K562 (cell line): ENCODE results near the gene NTM. TPM values are rescaled to one million over a fixed set of nuclear protein-coding genes. Genes with fewer than 3 reads are reported as not detected.

Experiments
- ATAC-seq: fragments of 200-7000 bp; cut with Tn5 transposase; 3 replicates; pipeline ENCODE4 v1.9.1; 2020; ENCODE audit warnings: moderate library complexity
- BruUV-seq: library from RNA; stranded (reverse); fragments of 400-500 nt; replicated peaks from 2 replicates; lab custom pipeline; 2021; lab: Mats Ljungman, UMichigan
- CTCF ChIA-PET: fragments of 300-600 bp; formaldehyde crosslinking; extraction: SDS; loops from one replicate; lab custom pipeline; 2021; ENCODE audit warnings: low intra/inter-chr PET ratio; lab: Yijun Ruan, JAX
- POLR2A ChIA-PET: fragments of 300-600, 350-650 bp; sonication (Branson Sonifier 250); formaldehyde crosslinking; extraction: SDS; loops from one replicate; lab custom pipeline; 2021; ENCODE audit warnings: antibody characterized with exemption, inconsistent platforms; lab: Yijun Ruan, JAX
- DNase-seq, 4 experiments: peaks; one replicate each; pipeline versions ENCODE4 v3.0.0 to v3.0.0-alpha.2; 2011 to 2018; ENCODE audit warnings: low spot score in 3 of 4, mixed read lengths in 3 of 4; ENCODE audit errors: extremely low read depth in 1 of 4
- FAIRE-seq: peaks from 2 replicates; lab custom pipeline; 2011; peaks lifted over from hg19 to GRCh38; lab: Jason Lieb, UNC
- H2AFZ ChIP-seq: 2 replicates; pipeline ENCODE4 v1.6.0; 2011; ENCODE audit warnings: low read depth, low read length, control low read depth, inconsistent platforms
- H3K27ac ChIP-seq: fragments of 200-600 bp; 3 replicates; pipeline ENCODE4 v1.8.0; 2011; ENCODE audit warnings: low read depth, mild to moderate bottlenecking, control low read depth, inconsistent platforms, low read length, moderate library complexity, mixed read lengths; ENCODE audit errors: extremely low read depth
- H3K27me3 ChIP-seq, 2 experiments: fragments of 300-600 bp in 1 of 2; 2 replicates in 1 of 2; 3 replicates in 1 of 2; pipeline versions ENCODE4 v1.6.0 to v1.8.0; 2011; ENCODE audit warnings: inconsistent platforms in 2 of 2, low read length in 2 of 2, mild to moderate bottlenecking in 1 of 2, mixed read lengths in 1 of 2, moderate library complexity in 1 of 2; ENCODE audit not compliant: control insufficient read depth in 2 of 2, insufficient read depth in 2 of 2
- H3K36me3 ChIP-seq: fragments of 300-600 bp; 3 replicates; pipeline ENCODE4 v1.8.0; 2011; ENCODE audit warnings: mild to moderate bottlenecking, low read length, inconsistent platforms; ENCODE audit not compliant: control insufficient read depth, insufficient read depth
- H3K4me1 ChIP-seq, 2 experiments: fragments of 200-600 bp in 1 of 2; replicated peaks in 1 of 2; 2 replicates in 1 of 2; 3 replicates in 1 of 2; pipeline versions ENCODE4 v1.5.1 to v1.8.0; 2011; ENCODE audit warnings: inconsistent platforms in 2 of 2, low read length in 2 of 2, mild to moderate bottlenecking in 1 of 2, mixed read lengths in 1 of 2, moderate library complexity in 1 of 2; ENCODE audit not compliant: control insufficient read depth in 2 of 2, insufficient read depth in 2 of 2
- H3K4me2 ChIP-seq: 2 replicates; pipeline ENCODE4 v1.6.1; 2011; ENCODE audit warnings: low read length, control low read depth, inconsistent platforms, mixed read lengths; ENCODE audit not compliant: insufficient read depth
- H3K4me3 ChIP-seq: fragments of 200-600 bp; sonication (generic), shearing (Covaris generic); 2 replicates; pipeline ENCODE4 v1.5.1; 2016; ENCODE audit warnings: control low read depth, inconsistent platforms
- H3K79me2 ChIP-seq: fragments of 200-600 bp; 3 replicates; pipeline ENCODE4 v1.8.0; 2011; ENCODE audit warnings: low read length, inconsistent platforms; ENCODE audit not compliant: control insufficient read depth, insufficient read depth
- H3K9ac ChIP-seq, 2 experiments: 2 replicates each; pipeline versions ENCODE4 v1.6.0 to v1.6.1; 2011; ENCODE audit warnings: low read depth in 2 of 2, low read length in 2 of 2, control low read depth in 1 of 2, inconsistent platforms in 1 of 2, mild to moderate bottlenecking in 1 of 2, mixed read lengths in 1 of 2; ENCODE audit not compliant: insufficient read depth in 1 of 2
- H3K9me1 ChIP-seq: one replicate; pipeline ENCODE4 v1.6.0; 2011; ENCODE audit warnings: inconsistent platforms, mild to moderate bottlenecking, low read length, moderate library complexity; ENCODE audit not compliant: control insufficient read depth, insufficient read depth
- H3K9me3 ChIP-seq: replicated peaks from 2 replicates; pipeline ENCODE4 v1.5.1; 2011; ENCODE audit warnings: low read depth, low read length, inconsistent platforms; ENCODE audit not compliant: control insufficient read depth, insufficient read depth
- H4K20me1 ChIP-seq: replicated peaks from 2 replicates; pipeline ENCODE4 v1.6.1; 2011; ENCODE audit warnings: low read length, inconsistent platforms, mixed read lengths; ENCODE audit not compliant: control insufficient read depth, insufficient read depth
- CAMTA2 ChIP-seq: fragments of 250-450 bp; sonication (Bioruptor Pico); conservative IDR thresholded peaks from 2 replicates; pipeline ENCODE4 v1.5.1; 2022
- ETV1 ChIP-seq: fragments of 450-650 bp; conservative IDR thresholded peaks from 2 replicates; pipeline ENCODE4 v1.6.1; 2016; ENCODE audit warnings: missing genetic modification characterization, control low read depth, low read depth, missing compliant biosample characterization
- FOXA1 ChIP-seq: fragments of 450-650 bp; IDR thresholded peaks from 2 replicates; pipeline ENCODE4 v1.6.1; 2016; ENCODE audit warnings: mild to moderate bottlenecking, borderline replicate concordance
- HDGF ChIP-seq: fragments of 450-650 bp; IDR thresholded peaks from 2 replicates; pipeline ENCODE4 v1.6.1; 2016
- HNRNPH1 ChIP-seq: fragments of 200-400 bp; formaldehyde crosslinking; optimal IDR thresholded peaks from 2 replicates; pipeline ENCODE3; 2017; ENCODE audit warnings: low read depth, mild to moderate bottlenecking, low read length, moderate library complexity
- RBM39 ChIP-seq: fragments of 200-400 bp; formaldehyde crosslinking; optimal IDR thresholded peaks from 2 replicates; pipeline ENCODE3; 2018; ENCODE audit warnings: low read depth, low read length
- SMARCE1 ChIP-seq: fragments of 450-650 bp; IDR thresholded peaks from 2 replicates; pipeline ENCODE4 v1.7.1; 2016; ENCODE audit warnings: mild to moderate bottlenecking
- SNRNP70 ChIP-seq: fragments of 200-400 bp; formaldehyde crosslinking; optimal IDR thresholded peaks from 2 replicates; pipeline ENCODE3; 2017; ENCODE audit warnings: low read depth, low read length
- ZNF184 ChIP-seq: sonication (generic); formaldehyde crosslinking; IDR thresholded peaks from 2 replicates; pipeline ENCODE4 v1.5.0; 2020; ENCODE audit warnings: missing genetic modification reagents
- ZNF253 ChIP-seq: fragments of 250-450 bp; sonication (Bioruptor Pico); conservative IDR thresholded peaks from 2 replicates; pipeline ENCODE4 v1.6.1; 2021; ENCODE audit warnings: mild to moderate bottlenecking
- ZNF408 ChIP-seq: fragments of 250-450 bp; sonication (Bioruptor Pico); IDR thresholded peaks from 2 replicates; pipeline ENCODE4 v1.4.0; 2020; ENCODE audit warnings: low read depth, mild to moderate bottlenecking, moderate library complexity
- ZSCAN32 ChIP-seq: fragments of 450-650 bp; formaldehyde crosslinking; IDR thresholded peaks from 2 replicates; pipeline ENCODE4 v1.4.0; 2020; ENCODE audit warnings: mild to moderate bottlenecking, moderate library complexity
- WGBS: fragments of 100-300 bp; shearing (Covaris generic); methylation state at CpG from one replicate; pipeline ENCODE4 v1.1.6; 2016; ENCODE audit warnings: low coverage, mixed read lengths; ENCODE audit not compliant: insufficient coverage; ENCODE audit errors: missing lambda C conversion rate; 5-methylcytosine and 5-hydroxymethylcytosine counted together
- in situ Hi-C: fragments of 300-500 bp; cut with MboI; formaldehyde crosslinking; loops from 4 replicates; pipeline ENCODE4 v1.15.0; 2018; ENCODE audit warnings: inconsistent platforms, mixed read lengths
- intact Hi-C: fragments of 100-400 bp; cut with micrococcal nuclease; formaldehyde crosslinking; loops from 2 replicates; pipeline ENCODE4 v1.14.2; 2022
- polyA plus RNA-seq, 8 experiments: library from polyadenylated mRNA; depleted of rRNA in 4 of 8; stranded (reverse) in 5 of 8; unstranded in 3 of 8; fragments of >200 nt; fragmentation: Nextera tagmentation in 2 of 8; fragmentation: Illumina TruSeq in 1 of 8; extraction: Ambion mirVana in 2 of 8; extraction: Trizol in 1 of 8; gene quantifications; 2 replicates each; pipeline versions ENCODE4 v1.2.1 to v1.2.3, GENCODE V29; 2011 to 2014; ENCODE audit warnings: inconsistent platforms in 1 of 8, missing spikeins in 1 of 8
- total RNA-seq, 7 experiments: library from RNA; depleted of rRNA in 6 of 7; stranded (reverse); fragments of >200 nt in 6 of 7; fragmentation: Illumina TruSeq in 2 of 7; extraction: Trizol in 2 of 7; gene quantifications; 2 replicates each; pipeline versions ENCODE4 v1.2.1 to v1.2.3, GENCODE V29; 2011 to 2021; ENCODE audit warnings: low replicate concordance in 1 of 7
- TF ChIP-seq, protein P1 (sequence below): fragments of 450-650 bp; IDR thresholded peaks from 2 replicates; pipeline ENCODE4 v1.6.1; 2016; ENCODE audit warnings: mild to moderate bottlenecking
- TF ChIP-seq, protein P2 (sequence below): sonication (generic); formaldehyde crosslinking; IDR thresholded peaks from 2 replicates; pipeline ENCODE4 v1.8.1; 2023; ENCODE audit warnings: mild to moderate bottlenecking, missing genetic modification reagents
- TF ChIP-seq, protein P3 (sequence below): sonication (generic); formaldehyde crosslinking; IDR thresholded peaks from 2 replicates; pipeline ENCODE4 v1.9.0; 2022; ENCODE audit warnings: mild to moderate bottlenecking, missing genetic modification reagents

The NTM gene
- total and polyA plus RNA-seq, 9 of the 15 experiments (the other 6 are each of a cell fraction or from before 2014, with no cell fraction given): not detected

DNA sequence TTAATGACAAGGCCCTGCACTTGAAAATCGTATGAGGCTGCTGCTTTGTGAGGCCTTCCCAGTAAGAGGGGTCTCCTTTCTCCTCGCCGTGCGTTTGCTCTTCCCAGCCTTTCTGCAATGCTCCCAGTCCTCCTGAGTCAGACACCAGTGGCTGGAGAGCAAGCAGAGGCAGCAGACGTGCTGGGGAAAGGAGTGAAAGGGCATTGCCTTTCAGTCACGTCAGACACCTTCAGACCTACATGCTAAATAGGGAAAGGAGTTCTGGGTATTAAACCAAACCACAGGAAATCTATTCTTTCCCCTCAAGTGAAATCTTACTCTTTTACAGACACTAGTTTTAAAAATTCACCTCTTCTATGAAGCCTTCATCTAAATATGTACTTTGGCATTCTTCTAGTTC lies 274.8 kb downstream of the NTM start:
- CTCF ChIA-PET: no interaction called here
- Histone ChIP-seq H2AFZ (no peak overlapping the region), H4K20me1 (no peaks in the 10 kb centered on the region), H3K9ac (no peak overlapping the region), H3K4me1 (no peaks in the 10 kb centered on the region), H3K9me1 (no peaks in the 10 kb centered on the region), H3K27me3 (no peaks in the 10 kb centered on the region), H3K79me2 (no peaks in the 10 kb centered on the region)
- no peak for DNase-seq
- intact Hi-C loops: no loop called here
- no peak for ATAC-seq
- 0% methylated on average over 6 of the region's 6 CpGs for WGBS
- TF ChIP-seq SNRNP70 (no peak), RBM39 (no peak), ZNF184 (no peak), ZSCAN32 (CRISPR knock-in tag) (no peak), ETV1 (no peak), ZNF253 (no peak), SMARCE1 (no peak), CAMTA2 (CRISPR knock-in tag) (no peak), ZNF408 (CRISPR knock-in tag) (no peak), HNRNPH1 (no peak), FOXA1 (no peak), HDGF (no peak)
- TF ChIP-seq, protein P1, sequence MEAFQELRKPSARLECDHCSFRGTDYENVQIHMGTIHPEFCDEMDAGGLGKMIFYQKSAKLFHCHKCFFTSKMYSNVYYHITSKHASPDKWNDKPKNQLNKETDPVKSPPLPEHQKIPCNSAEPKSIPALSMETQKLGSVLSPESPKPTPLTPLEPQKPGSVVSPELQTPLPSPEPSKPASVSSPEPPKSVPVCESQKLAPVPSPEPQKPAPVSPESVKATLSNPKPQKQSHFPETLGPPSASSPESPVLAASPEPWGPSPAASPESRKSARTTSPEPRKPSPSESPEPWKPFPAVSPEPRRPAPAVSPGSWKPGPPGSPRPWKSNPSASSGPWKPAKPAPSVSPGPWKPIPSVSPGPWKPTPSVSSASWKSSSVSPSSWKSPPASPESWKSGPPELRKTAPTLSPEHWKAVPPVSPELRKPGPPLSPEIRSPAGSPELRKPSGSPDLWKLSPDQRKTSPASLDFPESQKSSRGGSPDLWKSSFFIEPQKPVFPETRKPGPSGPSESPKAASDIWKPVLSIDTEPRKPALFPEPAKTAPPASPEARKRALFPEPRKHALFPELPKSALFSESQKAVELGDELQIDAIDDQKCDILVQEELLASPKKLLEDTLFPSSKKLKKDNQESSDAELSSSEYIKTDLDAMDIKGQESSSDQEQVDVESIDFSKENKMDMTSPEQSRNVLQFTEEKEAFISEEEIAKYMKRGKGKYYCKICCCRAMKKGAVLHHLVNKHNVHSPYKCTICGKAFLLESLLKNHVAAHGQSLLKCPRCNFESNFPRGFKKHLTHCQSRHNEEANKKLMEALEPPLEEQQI: no peak
- TF ChIP-seq, protein P2, sequence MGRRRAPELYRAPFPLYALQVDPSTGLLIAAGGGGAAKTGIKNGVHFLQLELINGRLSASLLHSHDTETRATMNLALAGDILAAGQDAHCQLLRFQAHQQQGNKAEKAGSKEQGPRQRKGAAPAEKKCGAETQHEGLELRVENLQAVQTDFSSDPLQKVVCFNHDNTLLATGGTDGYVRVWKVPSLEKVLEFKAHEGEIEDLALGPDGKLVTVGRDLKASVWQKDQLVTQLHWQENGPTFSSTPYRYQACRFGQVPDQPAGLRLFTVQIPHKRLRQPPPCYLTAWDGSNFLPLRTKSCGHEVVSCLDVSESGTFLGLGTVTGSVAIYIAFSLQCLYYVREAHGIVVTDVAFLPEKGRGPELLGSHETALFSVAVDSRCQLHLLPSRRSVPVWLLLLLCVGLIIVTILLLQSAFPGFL (CRISPR knock-in tag): no peak
- TF ChIP-seq, protein P3, sequence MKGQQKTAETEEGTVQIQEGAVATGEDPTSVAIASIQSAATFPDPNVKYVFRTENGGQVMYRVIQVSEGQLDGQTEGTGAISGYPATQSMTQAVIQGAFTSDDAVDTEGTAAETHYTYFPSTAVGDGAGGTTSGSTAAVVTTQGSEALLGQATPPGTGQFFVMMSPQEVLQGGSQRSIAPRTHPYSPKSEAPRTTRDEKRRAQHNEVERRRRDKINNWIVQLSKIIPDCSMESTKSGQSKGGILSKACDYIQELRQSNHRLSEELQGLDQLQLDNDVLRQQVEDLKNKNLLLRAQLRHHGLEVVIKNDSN (CRISPR knock-in tag): no peak
- TF ChIP-seq, all 486 proteins: peak for 0
- POLR2A ChIA-PET: no interaction called here
- H3K4me3 ChIP-seq: no peak overlapping the region
- H3K36me3 ChIP-seq: no peaks in the 10 kb centered on the region
- no TSS peak for BruUV-seq
- no peaks in the 10 kb centered on the region for H3K9me3 ChIP-seq
- no peak overlapping the region for H3K4me2 ChIP-seq
- in situ Hi-C loops: no loop called here
- no peak overlapping the region for H3K27ac ChIP-seq
- no peak for FAIRE-seq
